T-helper 2 cell (primary cell): ENCODE data around the gene SPZ1.
"Not testable (repeated sequence)": the region's sequence is repeated elsewhere in the genome, so short reads cannot be mapped to it uniquely, and the experiment has no call there.

Experiments
- DNase-seq, 5 experiments: peaks; one replicate each; pipeline versions ENCODE4 v3.0.0 to v3.0.0-alpha.2; 2012 to 2022

SPZ1 gene

GRCh38 chr5:80339116-80339515 lies 19.3 kb downstream of the SPZ1 start:
- no peak for DNase-seq

- no peak for DNase-seq
Measured at GRCh38 chr5:80341016-80341775, 21.4 kb downstream of the SPZ1 start.

GRCh38 chr5:80343067-80343466 lies 23.3 kb downstream of the SPZ1 start:
- no peak for DNase-seq

- DNase-seq, result peak in 1 of 5 experiments; percentile 59
Measured at GRCh38 chr5:80346055-80346454, 26.3 kb downstream of the SPZ1 start.

GRCh38 chr5:80348171-80348570 lies 28.4 kb downstream of the SPZ1 start:
- DNase-seq, result no peak

GRCh38 chr5:80351019-80351418 lies 31.2 kb downstream of the SPZ1 start:
- not testable (repeated sequence) for DNase-seq

GRCh38 chr5:80355686-80356085 lies 35.9 kb downstream of the SPZ1 start:
- DNase-seq, result no peak

GRCh38 chr5:80357671-80358070 lies 37.9 kb downstream of the SPZ1 start:
- DNase-seq, result no peak

GRCh38 chr5:80360914-80361444 lies 41.2 kb downstream of the SPZ1 start:
- no peak for DNase-seq

GRCh38 chr5:80364892-80365291 lies 45.1 kb downstream of the SPZ1 start:
- DNase-seq, result no peak

- DNase-seq, result no peak
Measured at GRCh38 chr5:80368661-80369480, 49.1 kb downstream of the SPZ1 start.

GRCh38 chr5:80369521-80369920 lies 49.7 kb downstream of the SPZ1 start:
- no peak for DNase-seq

- DNase-seq, result no peak
Measured at GRCh38 chr5:80370390-80370789, 50.6 kb downstream of the SPZ1 start.
